Colonic mucosa (tissue), 4 donors: Measurements from ENCODE around the gene ANO2. TPM values are rescaled to one million over a fixed set of nuclear protein-coding genes. Genes with fewer than 3 reads are reported as not detected.

Experiments used
- DNase-seq: peaks from one replicate; pipeline ENCODE4 v3.0.0-alpha.2; 2020
- H3K27ac ChIP-seq: fragments of 200-600 bp; one replicate; pipeline ENCODE4 v1.8.0; 2021
- H3K27me3 ChIP-seq: fragments of 200-600 bp; one replicate; pipeline ENCODE4 v1.8.0; 2021
- H3K36me3 ChIP-seq: fragments of 200-600 bp; one replicate; pipeline ENCODE4 v1.8.0; 2021
- H3K4me1 ChIP-seq: fragments of 200-600 bp; one replicate; pipeline ENCODE4 v1.8.0; 2021; ENCODE audit warnings: mild to moderate bottlenecking
- H3K4me3 ChIP-seq: fragments of 200-600 bp; one replicate; pipeline ENCODE4 v1.8.0; 2021
- H3K9ac ChIP-seq, 2 donors: one replicate each; pipeline ENCODE4 v1.7.0; 2013; ENCODE audit warnings: control low read depth in 2 of 2, low read depth in 2 of 2, low read length in 2 of 2
- H3K9me3 ChIP-seq: fragments of 200-600 bp; one replicate; pipeline ENCODE4 v1.8.0; 2021
- intact Hi-C: fragments of 100-400 bp; cut with DNase I; formaldehyde crosslinking; loops from one replicate; pipeline ENCODE4 v1.14.1; 2022
- total RNA-seq, 2 donors: library from RNA; stranded (reverse); fragmentation: NEBNext Ultra II Directional in 1 of 2; extraction: Animal tissue kit (Norgen Biotek cat#: 25700) in 1 of 2; gene quantifications; one replicate each; pipeline ENCODE4 v1.2.1, GENCODE V29; 2021
- TF ChIP-seq, protein P1 (sequence below): fragments of 200-600 bp; IDR thresholded peaks from one replicate; pipeline ENCODE4 v1.8.0; 2022; ENCODE audit warnings: antibody characterized with exemption, mild to moderate bottlenecking
- donor health status: healthy.
- donor health status: DM: no; HTN: no; CAD: no.
- donor health status: DM: no; HTN: no; CAD: no.

Gene ANO2
- total RNA-seq, 2 donors from 2014 or later: 1.1 to 2.2 TPM

DNA sequence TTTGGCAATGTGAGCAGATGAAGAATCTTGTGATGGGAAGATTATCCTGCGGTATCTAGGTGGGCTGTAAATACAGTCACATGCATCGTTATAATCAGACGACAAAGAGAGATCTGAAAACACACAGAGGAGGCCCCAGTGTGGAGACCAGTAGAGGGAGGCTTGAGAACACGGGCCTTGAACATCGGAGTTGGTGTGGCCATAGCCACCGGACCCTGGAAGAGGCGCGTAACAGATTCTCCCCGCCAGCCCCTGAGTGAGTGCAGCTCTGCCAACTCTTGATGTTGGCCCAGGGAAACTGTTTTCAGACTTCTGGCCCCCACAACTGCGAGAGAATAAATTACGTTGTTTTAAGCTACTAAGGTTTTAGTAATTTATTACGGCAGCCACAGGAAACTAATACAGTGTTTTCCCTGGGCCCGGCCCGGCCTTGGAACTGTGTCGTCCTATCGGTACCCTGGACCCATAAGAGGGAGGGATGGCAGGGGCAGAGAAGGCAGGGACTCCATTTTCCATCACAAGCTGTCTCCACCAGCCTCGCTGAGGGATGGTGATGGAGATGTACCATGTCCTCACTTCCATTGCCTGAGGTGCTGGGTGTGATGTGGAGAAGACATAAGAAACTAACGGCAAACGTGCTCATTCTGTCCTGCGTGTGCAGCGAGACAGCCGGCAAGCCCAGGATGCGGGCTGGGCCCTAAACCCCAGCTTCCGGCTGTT is 421.5 kb downstream of the ANO2 start:
- no peaks in the 10 kb centered on the region for H3K36me3 ChIP-seq
- no peak overlapping the region for H3K27ac ChIP-seq
- no peak overlapping the region for H3K4me3 ChIP-seq
- H3K9me3 ChIP-seq: no peaks in the 10 kb centered on the region
- no peak overlapping the region for H3K9ac ChIP-seq
- no peak for DNase-seq
- no peaks in the 10 kb centered on the region for H3K4me1 ChIP-seq
- intact Hi-C loops: no loop called here
- TF ChIP-seq, protein P1, sequence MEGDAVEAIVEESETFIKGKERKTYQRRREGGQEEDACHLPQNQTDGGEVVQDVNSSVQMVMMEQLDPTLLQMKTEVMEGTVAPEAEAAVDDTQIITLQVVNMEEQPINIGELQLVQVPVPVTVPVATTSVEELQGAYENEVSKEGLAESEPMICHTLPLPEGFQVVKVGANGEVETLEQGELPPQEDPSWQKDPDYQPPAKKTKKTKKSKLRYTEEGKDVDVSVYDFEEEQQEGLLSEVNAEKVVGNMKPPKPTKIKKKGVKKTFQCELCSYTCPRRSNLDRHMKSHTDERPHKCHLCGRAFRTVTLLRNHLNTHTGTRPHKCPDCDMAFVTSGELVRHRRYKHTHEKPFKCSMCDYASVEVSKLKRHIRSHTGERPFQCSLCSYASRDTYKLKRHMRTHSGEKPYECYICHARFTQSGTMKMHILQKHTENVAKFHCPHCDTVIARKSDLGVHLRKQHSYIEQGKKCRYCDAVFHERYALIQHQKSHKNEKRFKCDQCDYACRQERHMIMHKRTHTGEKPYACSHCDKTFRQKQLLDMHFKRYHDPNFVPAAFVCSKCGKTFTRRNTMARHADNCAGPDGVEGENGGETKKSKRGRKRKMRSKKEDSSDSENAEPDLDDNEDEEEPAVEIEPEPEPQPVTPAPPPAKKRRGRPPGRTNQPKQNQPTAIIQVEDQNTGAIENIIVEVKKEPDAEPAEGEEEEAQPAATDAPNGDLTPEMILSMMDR: no peak
- H3K27me3 ChIP-seq: no peaks in the 10 kb centered on the region

DNA sequence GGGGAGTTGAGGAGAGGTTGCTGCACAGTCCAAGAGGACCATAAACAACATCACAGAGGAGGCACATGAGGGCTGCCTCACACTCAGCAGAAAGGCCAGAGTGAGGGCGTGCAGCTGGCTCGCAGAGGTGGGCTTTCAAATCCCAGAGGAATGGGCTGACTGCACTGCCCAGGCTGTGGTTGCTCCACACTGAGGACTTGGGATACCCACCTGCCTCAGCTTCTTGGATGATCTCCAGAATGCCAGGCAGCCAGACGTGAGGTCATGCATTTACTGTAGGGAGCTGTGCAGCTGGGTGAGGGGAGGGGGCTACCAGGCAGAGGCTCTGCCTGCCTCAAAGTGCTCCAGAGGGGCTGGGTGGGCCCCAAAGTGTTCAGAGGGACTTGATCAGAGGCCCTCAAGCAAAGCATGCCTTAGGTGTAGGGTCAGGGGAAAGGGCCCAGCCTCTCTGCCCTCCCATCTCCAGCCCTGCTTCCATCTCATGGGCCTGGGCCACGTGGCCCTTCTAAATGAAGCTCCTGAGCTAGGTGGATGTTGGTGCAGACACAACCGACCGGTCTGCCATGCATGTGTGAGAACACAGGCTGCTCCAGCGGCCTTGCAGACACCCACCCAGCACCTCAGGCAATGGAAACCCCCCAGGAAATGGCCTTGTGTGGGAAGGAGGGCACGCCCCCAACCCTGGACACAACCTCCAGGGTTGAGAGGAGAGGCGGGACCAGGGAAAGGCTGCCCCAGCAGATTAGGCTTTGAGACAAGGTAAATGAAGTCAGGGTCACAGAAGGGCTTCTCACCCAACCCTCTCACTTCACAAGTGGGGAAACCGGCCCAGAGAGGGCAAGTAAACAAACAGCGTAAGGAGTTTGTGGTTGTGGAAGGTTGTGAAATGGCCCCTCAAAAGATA is 422.4 kb downstream of the ANO2 start:
- H3K36me3 ChIP-seq: no peaks in the 10 kb centered on the region
- no peak for DNase-seq
- intact Hi-C loops: no loop called here
- no peaks in the 10 kb centered on the region for H3K4me1 ChIP-seq
- H3K4me3 ChIP-seq: no peak overlapping the region
- no peak overlapping the region for H3K27ac ChIP-seq
- TF ChIP-seq, protein P1: no peak
- H3K9ac ChIP-seq: no peak overlapping the region
- no peaks in the 10 kb centered on the region for H3K27me3 ChIP-seq
- H3K9me3 ChIP-seq: no peaks in the 10 kb centered on the region

DNA sequence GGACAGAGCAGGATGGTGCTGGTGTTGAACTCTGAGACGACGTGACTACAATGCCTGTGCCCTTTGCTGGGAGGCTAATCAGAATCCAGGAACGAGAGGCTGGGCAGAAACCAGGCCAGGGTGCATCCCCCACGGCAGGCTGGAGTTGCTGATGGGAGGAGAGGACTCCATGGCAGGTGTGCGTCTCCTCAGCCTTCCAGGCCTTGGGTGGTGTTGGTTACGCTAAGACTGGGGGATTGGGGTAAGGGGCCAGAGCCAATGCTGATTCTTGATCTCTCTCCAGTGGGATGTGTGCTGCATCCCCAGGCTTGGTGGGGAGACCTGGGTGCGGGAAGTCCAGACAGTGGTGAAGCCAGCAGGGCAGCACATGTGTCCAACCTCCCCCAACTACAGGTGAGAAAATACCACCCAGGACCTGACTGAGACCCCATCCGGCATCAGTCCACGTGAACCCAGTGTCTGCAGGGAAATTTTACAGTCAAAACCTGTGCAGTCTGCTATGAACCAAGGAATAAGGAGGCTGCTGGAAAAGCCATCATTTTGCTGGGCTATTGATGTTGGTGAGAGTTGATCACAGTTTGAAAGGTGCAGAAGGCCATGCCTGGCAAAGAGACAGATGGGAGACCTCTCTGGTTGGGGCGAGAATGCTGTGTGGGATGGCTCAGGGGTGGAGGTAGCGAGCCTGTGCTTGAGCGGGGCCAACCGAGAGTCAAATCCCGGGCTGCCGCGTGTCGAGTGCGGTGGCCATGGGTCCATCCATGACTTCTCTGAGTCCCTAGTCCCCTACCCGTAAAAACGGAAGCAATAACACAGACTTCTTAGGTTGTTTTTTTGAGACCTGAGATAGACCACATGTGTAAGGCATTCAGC is 423.4 kb downstream of the ANO2 start:
- TF ChIP-seq, protein P1: no peak
- Histone ChIP-seq H3K36me3 (no peaks in the 10 kb centered on the region), H3K27me3 (no peaks in the 10 kb centered on the region), H3K4me3 (no peak overlapping the region), H3K9me3 (no peaks in the 10 kb centered on the region), H3K9ac (no peak overlapping the region), H3K4me1 (no peaks in the 10 kb centered on the region), H3K27ac (no peak overlapping the region)
- no peak for DNase-seq
- intact Hi-C loops: no loop called here

DNA sequence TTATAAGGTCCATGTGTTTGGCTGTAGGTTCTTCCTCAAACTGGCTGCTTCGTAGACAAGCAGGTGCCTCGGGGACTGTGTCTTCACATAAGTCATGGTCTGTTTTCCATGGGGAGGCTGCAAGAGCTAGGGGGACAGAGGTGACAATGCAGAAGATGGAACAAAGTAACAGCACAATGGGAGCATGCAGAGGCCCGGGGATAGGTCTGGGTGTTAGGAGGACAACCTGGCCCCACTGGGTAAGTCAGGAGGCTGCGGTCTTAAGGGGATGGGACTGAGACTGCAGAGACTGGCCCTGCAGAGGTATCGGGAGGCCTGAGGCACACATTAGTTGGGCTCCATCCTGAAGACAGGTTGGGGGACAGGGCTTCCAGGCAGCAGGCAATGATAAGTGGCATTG is 424.2 kb downstream of the ANO2 start:
- TF ChIP-seq, protein P1: no peak
- no peak for DNase-seq
- no peak overlapping the region for H3K27ac ChIP-seq
- no peaks in the 10 kb centered on the region for H3K36me3 ChIP-seq
- H3K4me3 ChIP-seq: no peak overlapping the region
- H3K9me3 ChIP-seq: no peaks in the 10 kb centered on the region
- H3K4me1 ChIP-seq: no peaks in the 10 kb centered on the region
- H3K27me3 ChIP-seq: no peaks in the 10 kb centered on the region
- H3K9ac ChIP-seq: no peak overlapping the region
- intact Hi-C loops: no loop called here

DNA sequence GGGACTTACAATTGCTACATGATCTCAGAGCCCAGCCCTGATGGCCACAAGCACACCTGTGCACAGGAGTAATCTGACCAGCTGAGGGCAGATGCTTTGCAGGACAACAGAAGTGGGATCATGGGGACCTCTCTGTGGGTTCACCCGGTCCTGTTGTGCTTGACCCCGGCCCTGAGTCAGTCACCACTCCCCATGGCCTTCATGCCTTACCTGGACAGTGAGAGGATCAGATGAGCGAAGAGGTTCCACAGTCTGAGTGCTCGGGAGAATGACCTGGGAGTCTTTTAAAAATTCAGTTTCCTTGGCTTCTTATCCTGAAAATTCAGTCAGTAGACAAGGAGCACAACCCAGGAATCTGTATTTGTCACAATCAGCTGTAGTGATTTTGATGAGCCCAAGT is 425.0 kb downstream of the ANO2 start:
- Histone ChIP-seq H3K4me1 (no peaks in the 10 kb centered on the region), H3K9me3 (no peaks in the 10 kb centered on the region), H3K36me3 (no peaks in the 10 kb centered on the region), H3K4me3 (no peak overlapping the region), H3K9ac (no peak overlapping the region), H3K27me3 (no peaks in the 10 kb centered on the region), H3K27ac (no peak overlapping the region)
- TF ChIP-seq, protein P1: no peak
- intact Hi-C loops: no loop called here
- DNase-seq: no peak
